ENCODE measurements around the gene GEMIN2. TPM values are rescaled to one million over a fixed set of nuclear protein-coding genes. Genes with fewer than 3 reads are reported as not detected.
"Not testable (repeated sequence)": the region's sequence is repeated elsewhere in the genome, so short reads cannot be mapped to it uniquely, and the experiment has no call there.

The GEMIN2 gene
- polyA plus RNA-seq, 2 of the 4 experiments (the other 2 are of a cell fraction) = 30.6 to 67.8 TPM

DNA sequence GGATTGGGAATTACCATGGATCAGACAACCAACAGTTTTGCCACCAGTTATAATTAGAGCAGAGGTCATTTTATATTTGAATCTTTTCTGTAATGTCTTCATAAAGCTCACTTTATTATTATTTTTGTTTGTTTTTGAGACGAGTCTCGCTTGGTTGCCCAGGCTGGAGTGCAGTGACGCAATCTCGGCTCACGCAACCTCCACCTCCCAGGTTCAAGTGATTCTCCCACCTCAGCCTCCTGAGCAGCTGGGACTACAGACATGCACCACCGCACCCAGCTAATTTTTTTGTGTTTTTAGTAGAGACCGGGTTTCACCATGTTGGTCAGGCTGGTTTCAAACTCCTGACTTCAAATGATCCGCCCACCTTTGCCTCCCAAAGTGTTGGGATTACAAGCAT, 23.7 kb downstream of the GEMIN2 start:
- H3K4me3 ChIP-seq; H3K27ac ChIP-seq; H3K9me3 ChIP-seq; FAIRE-seq; ATAC-seq; H3K4me1 ChIP-seq; DNase-seq (ENCODE audit: low read depth in 1 of 2, low spot score in 1 of 2); H3K4me2 ChIP-seq: not testable (repeated sequence)
- CTCF ChIA-PET = interaction anchor here (1.1 kb wide), 1 partner anchor 20 kb away, joined by 3 read pairs; no protein-coding TSS in a partner anchor
- TF ChIP-seq CEBPB (IDR thresholded peaks at IDR 0.05) = peak; percentile 18 to 30; a peak in 1 of 4 replicates
- 92% methylated on average over 8 of the region's 8 CpGs for WGBS (ENCODE audit: missing lambda C conversion rate)
- POLR2A ChIA-PET = interaction anchor here (0.5 kb wide), 1 partner anchor 35 kb away, joined by 4 read pairs; no protein-coding TSS in a partner anchor

- no peak for TF ChIP-seq POLR2A (IDR thresholded peaks at IDR 0.05; ENCODE audit: low read length)
- TF ChIP-seq ATOH8 (CRISPR knock-in tag; IDR thresholded peaks at IDR 0.05; ENCODE audit: low read depth) = no peak
- no peak for TF ChIP-seq HOXB5 (CRISPR knock-in tag; IDR thresholded peaks at IDR 0.05)
- TF ChIP-seq MAFK (IDR thresholded peaks at IDR 0.05; ENCODE audit: partially characterized antibody) = no peak
- TF ChIP-seq, protein P1, sequence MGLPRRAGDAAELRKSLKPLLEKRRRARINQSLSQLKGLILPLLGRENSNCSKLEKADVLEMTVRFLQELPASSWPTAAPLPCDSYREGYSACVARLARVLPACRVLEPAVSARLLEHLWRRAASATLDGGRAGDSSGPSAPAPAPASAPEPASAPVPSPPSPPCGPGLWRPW (IDR thresholded peaks at IDR 0.05) = no peak
- TF ChIP-seq EHMT2 (IDR thresholded peaks at IDR 0.05; ENCODE audit: low read depth) = no peak
- TF ChIP-seq TP53 (CRISPR knock-in tag; IDR thresholded peaks at IDR 0.05) = no peak
- TF ChIP-seq ZC3H11A (IDR thresholded peaks at IDR 0.05) = no peak
- no peak for TF ChIP-seq RAD21 (conservative IDR thresholded peaks at IDR 0.05 in 1 of 2, IDR thresholded peaks at IDR 0.05 in 1 of 2)
- TF ChIP-seq ZNF302 (CRISPR knock-in tag; IDR thresholded peaks at IDR 0.05) = no peak
- no peak for TF ChIP-seq NR3C1 (IDR thresholded peaks at IDR 0.05)
- TF ChIP-seq NPAS2 (CRISPR knock-in tag; IDR thresholded peaks at IDR 0.05; ENCODE audit: borderline replicate concordance) = no peak
- no peak for TF ChIP-seq PHF8 (IDR thresholded peaks at IDR 0.05; ENCODE audit: borderline replicate concordance, low read depth)
- TF ChIP-seq, protein P2, sequence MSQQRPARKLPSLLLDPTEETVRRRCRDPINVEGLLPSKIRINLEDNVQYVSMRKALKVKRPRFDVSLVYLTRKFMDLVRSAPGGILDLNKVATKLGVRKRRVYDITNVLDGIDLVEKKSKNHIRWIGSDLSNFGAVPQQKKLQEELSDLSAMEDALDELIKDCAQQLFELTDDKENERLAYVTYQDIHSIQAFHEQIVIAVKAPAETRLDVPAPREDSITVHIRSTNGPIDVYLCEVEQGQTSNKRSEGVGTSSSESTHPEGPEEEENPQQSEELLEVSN (IDR thresholded peaks at IDR 0.05; ENCODE audit: borderline replicate concordance, low read depth) = no peak
- TF ChIP-seq TFCP2L1 (CRISPR knock-in tag; IDR thresholded peaks at IDR 0.05) = no peak
- TF ChIP-seq PBX3 (IDR thresholded peaks at IDR 0.05) = no peak
- TF ChIP-seq CBX2 (IDR thresholded peaks at IDR 0.05; ENCODE audit: borderline replicate concordance, low read depth) = no peak
- TF ChIP-seq USF2 (IDR thresholded peaks at IDR 0.05) = no peak
- ATAC-seq (no peak), DNase-seq (ENCODE audit: low read depth in 1 of 2, low spot score in 1 of 2) (no peak), FAIRE-seq (no peak)
- Histone ChIP-seq H3K27ac (no peak overlapping the region), H3K4me2 (no peak overlapping the region), H3K9me3 (peaks cover 6% of the 10 kb centered on the region; the same call in 2 of the 3 replicates), H3K4me3 (no peak overlapping the region), H3K4me1 (no peaks in the 10 kb centered on the region)
- ChIA-PET POLR2A (no interaction called here), CTCF (interaction anchor here (1.0 to 1.4 kb wide), 3 partner anchors 14 to 32 kb away, joined by 3 read pairs; no protein-coding TSS in a partner anchor)
- WGBS (ENCODE audit: missing lambda C conversion rate) = 84% methylated on average over 1 of the region's 1 CpG
Observed at GRCh38 chr14:39138440-39138839, 24.3 kb downstream of the GEMIN2 start.

GRCh38 chr14:39140170-39140569, 26.0 kb downstream of the GEMIN2 start:
- no peak for DNase-seq (ENCODE audit: low read depth in 1 of 2, low spot score in 1 of 2)
- ChIA-PET CTCF (interaction anchor here (1.4 kb wide), 1 partner anchor 33 kb away, joined by 3 read pairs; no protein-coding TSS in a partner anchor), POLR2A (no interaction called here)
- H3K9me3 ChIP-seq = peaks cover 6% of the 10 kb centered on the region; the same call in 2 of the 3 replicates
- WGBS (ENCODE audit: missing lambda C conversion rate) = 100% methylated on average over 3 of the region's 3 CpGs
- H3K27ac ChIP-seq = no peak overlapping the region
- no peak overlapping the region for H3K4me2 ChIP-seq
- ATAC-seq = no peak
- no peak overlapping the region for H3K4me3 ChIP-seq
- no peak for FAIRE-seq
- H3K4me1 ChIP-seq = no peaks in the 10 kb centered on the region
- TF ChIP-seq HDAC2 (IDR thresholded peaks at IDR 0.05) (no peak), SREBF2 (IDR thresholded peaks at IDR 0.05) (no peak), CHD2 (IDR thresholded peaks at IDR 0.05; ENCODE audit: low read length, partially characterized antibody) (no peak), PHF8 (IDR thresholded peaks at IDR 0.05; ENCODE audit: borderline replicate concordance, low read depth) (no peak), HMGXB4 (CRISPR knock-in tag; IDR thresholded peaks at IDR 0.05; ENCODE audit: borderline replicate concordance) (no peak), SMC3 (IDR thresholded peaks at IDR 0.05) (no peak), HEYL (CRISPR knock-in tag; IDR thresholded peaks at IDR 0.05) (no peak), ATOH8 (CRISPR knock-in tag; IDR thresholded peaks at IDR 0.05; ENCODE audit: low read depth) (no peak), JUN (IDR thresholded peaks at IDR 0.05) (no peak), KDM5A (IDR thresholded peaks at IDR 0.05) (no peak)
